Stimulated activated CD4-positive, alpha-beta T cell treated with anti-CD3 and anti-CD28 coated beads, Interleukin-1b, Interleukin-23, amount 100 ng/mL, for 24 hours (primary cell): ENCODE results near the gene FAM83D.

Source experiments
- DNase-seq, 4 experiments: peaks; one replicate each; pipeline ENCODE4 v3.0.0-alpha.2; 2020; ENCODE audit warnings: low read depth in 4 of 4, low spot score in 1 of 4

FAM83D gene

GRCh38 chr20:38895098-38895949, 30.9 kb upstream of the FAM83D start:
- DNase-seq, result no peak

GRCh38 chr20:38896009-38896594, 30.1 kb upstream of the FAM83D start:
- no peak for DNase-seq

- DNase-seq, result no peak
Observed at GRCh38 chr20:38897267-38897666, 28.9 kb upstream of the FAM83D start.

GRCh38 chr20:38900606-38901005, 25.6 kb upstream of the FAM83D start:
- DNase-seq, result no peak

- no peak for DNase-seq
Observed at GRCh38 chr20:38902601-38903000, 23.6 kb upstream of the FAM83D start.

- DNase-seq, result no peak
Observed at GRCh38 chr20:38903335-38903734, 22.9 kb upstream of the FAM83D start.

- DNase-seq, result no peak
Observed at GRCh38 chr20:38905375-38905774, 20.8 kb upstream of the FAM83D start.

- no peak for DNase-seq
Observed at GRCh38 chr20:38907918-38908677, 18.1 kb upstream of the FAM83D start.

GRCh38 chr20:38915355-38915754, 10.9 kb upstream of the FAM83D start:
- DNase-seq, result no peak

GRCh38 chr20:38917657-38918056, 8.6 kb upstream of the FAM83D start:
- DNase-seq, result no peak

GRCh38 chr20:38918172-38918571, 8.0 kb upstream of the FAM83D start:
- DNase-seq, result no peak

GRCh38 chr20:38919683-38920082, 6.5 kb upstream of the FAM83D start:
- DNase-seq, result no peak

GRCh38 chr20:38920411-38920810, 5.8 kb upstream of the FAM83D start:
- DNase-seq, result no peak

GRCh38 chr20:38920851-38921250, 5.4 kb upstream of the FAM83D start:
- DNase-seq, result no peak

GRCh38 chr20:38924718-38925117, 1.5 kb upstream of the FAM83D start:
- DNase-seq, result no peak

- DNase-seq, result no peak
Observed at GRCh38 chr20:38926934-38927616, 858 bp downstream of the FAM83D start.

- no peak for DNase-seq
Observed at GRCh38 chr20:38927902-38928578, 1.8 kb downstream of the FAM83D start.

GRCh38 chr20:38930242-38930569, 4.0 kb downstream of the FAM83D start:
- DNase-seq, result no peak

- no peak for DNase-seq
Observed at GRCh38 chr20:38931984-38932383, 5.8 kb downstream of the FAM83D start.

GRCh38 chr20:38932457-38933120, 6.4 kb downstream of the FAM83D start:
- no peak for DNase-seq
